ENCODE measurements around the gene STRIT1. TPM values are rescaled to one million over a fixed set of nuclear protein-coding genes. Genes with fewer than 3 reads are reported as not detected.

The STRIT1 gene
- total and polyA plus RNA-seq, 9 of the 15 experiments (the other 6 are each of a cell fraction or from before 2014, with no cell fraction given), result not detected

- TF ChIP-seq PBX2 (CRISPR knock-in tag; IDR thresholded peaks at IDR 0.05; ENCODE audit: low read depth) (no peak), PBX2 (tag; conservative IDR thresholded peaks at IDR 0.05; ENCODE audit: low read depth) (no peak; the same call in 1 of the 2 replicates), BACH1 (tag; IDR thresholded peaks at IDR 0.05) (peak; percentile 56; the same call in 1 of the 2 replicates), ZNF41 (CRISPR knock-in tag; conservative IDR thresholded peaks at IDR 0.05) (peak; percentile 73; the same call in 1 of the 2 replicates), NCOA1 (IDR thresholded peaks at IDR 0.05; ENCODE audit: low read depth) (no peak), ZNF76 (CRISPR knock-in tag; IDR thresholded peaks at IDR 0.05; ENCODE audit: borderline replicate concordance) (0 out of 2 replicates have a peak, but pooled peaks have one; percentile 60), ELK1 (CRISPR knock-in tag; IDR thresholded peaks at IDR 0.05) (no peak), NEUROD1 (IDR thresholded peaks at IDR 0.05; ENCODE audit: borderline replicate concordance, low read depth, low read length, partially characterized antibody) (no peak), ZNF239 (CRISPR knock-in tag; IDR thresholded peaks at IDR 0.05) (no peak), NR2C2 (CRISPR knock-in tag; IDR thresholded peaks at IDR 0.05) (no peak), NR2C2 (tag; IDR thresholded peaks at IDR 0.05) (peak; percentile 30; the same call in 1 of the 2 replicates), PRMT5 (CRISPR knock-in tag; IDR thresholded peaks at IDR 0.05) (no peak), ZFP1 (CRISPR knock-in tag; IDR thresholded peaks at IDR 0.05) (peak; percentile 67), SIN3A (IDR thresholded peaks at IDR 0.05; ENCODE audit: borderline replicate concordance in 2 of 2, control insufficient read depth in 1 of 2, low read depth in 2 of 2, low read length in 2 of 2) (no peak), ARNT (IDR thresholded peaks at IDR 0.05) (peak in 1 of 2 experiments; percentile 30; a peak in 1 of 4 replicates), ZNF707 (CRISPR knock-in tag; conservative IDR thresholded peaks at IDR 0.05) (peak; percentile 52; the same call in 1 of the 2 replicates), ZNF184 (CRISPR knock-in tag; IDR thresholded peaks at IDR 0.05) (no peak)
- TF ChIP-seq, protein P1, sequence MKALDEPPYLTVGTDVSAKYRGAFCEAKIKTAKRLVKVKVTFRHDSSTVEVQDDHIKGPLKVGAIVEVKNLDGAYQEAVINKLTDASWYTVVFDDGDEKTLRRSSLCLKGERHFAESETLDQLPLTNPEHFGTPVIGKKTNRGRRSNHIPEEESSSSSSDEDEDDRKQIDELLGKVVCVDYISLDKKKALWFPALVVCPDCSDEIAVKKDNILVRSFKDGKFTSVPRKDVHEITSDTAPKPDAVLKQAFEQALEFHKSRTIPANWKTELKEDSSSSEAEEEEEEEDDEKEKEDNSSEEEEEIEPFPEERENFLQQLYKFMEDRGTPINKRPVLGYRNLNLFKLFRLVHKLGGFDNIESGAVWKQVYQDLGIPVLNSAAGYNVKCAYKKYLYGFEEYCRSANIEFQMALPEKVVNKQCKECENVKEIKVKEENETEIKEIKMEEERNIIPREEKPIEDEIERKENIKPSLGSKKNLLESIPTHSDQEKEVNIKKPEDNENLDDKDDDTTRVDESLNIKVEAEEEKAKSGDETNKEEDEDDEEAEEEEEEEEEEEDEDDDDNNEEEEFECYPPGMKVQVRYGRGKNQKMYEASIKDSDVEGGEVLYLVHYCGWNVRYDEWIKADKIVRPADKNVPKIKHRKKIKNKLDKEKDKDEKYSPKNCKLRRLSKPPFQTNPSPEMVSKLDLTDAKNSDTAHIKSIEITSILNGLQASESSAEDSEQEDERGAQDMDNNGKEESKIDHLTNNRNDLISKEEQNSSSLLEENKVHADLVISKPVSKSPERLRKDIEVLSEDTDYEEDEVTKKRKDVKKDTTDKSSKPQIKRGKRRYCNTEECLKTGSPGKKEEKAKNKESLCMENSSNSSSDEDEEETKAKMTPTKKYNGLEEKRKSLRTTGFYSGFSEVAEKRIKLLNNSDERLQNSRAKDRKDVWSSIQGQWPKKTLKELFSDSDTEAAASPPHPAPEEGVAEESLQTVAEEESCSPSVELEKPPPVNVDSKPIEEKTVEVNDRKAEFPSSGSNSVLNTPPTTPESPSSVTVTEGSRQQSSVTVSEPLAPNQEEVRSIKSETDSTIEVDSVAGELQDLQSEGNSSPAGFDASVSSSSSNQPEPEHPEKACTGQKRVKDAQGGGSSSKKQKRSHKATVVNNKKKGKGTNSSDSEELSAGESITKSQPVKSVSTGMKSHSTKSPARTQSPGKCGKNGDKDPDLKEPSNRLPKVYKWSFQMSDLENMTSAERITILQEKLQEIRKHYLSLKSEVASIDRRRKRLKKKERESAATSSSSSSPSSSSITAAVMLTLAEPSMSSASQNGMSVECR (CRISPR knock-in tag; IDR thresholded peaks at IDR 0.05), result no peak
These were observed 10.1 kb downstream of the STRIT1 start (continued) for GRCh38 chr3:155283092-155284056.
